ENCODE measurements around the gene WDFY3.

GRCh38 chr4:84892950-84893349 lies 73.5 kb downstream of the WDFY3 start:
- no peak for TF ChIP-seq POLR2A (IDR thresholded peaks at IDR 0.05)
- no peak for TF ChIP-seq CTCF (IDR thresholded peaks at IDR 0.05)

Data from uterus (tissue), 2 donors.